ENCODE measurements around the gene ARHGAP15. TPM values are rescaled to one million over a fixed set of nuclear protein-coding genes. Genes with fewer than 3 reads are reported as not detected.
A peak's percentile ranks its signal among the peaks of the same experiment; 100 is the strongest.

ARHGAP15 gene
- total and polyA plus RNA-seq, 3 experiments from 2014 or later: 41.3 to 328 (median 41.4) TPM

DNA sequence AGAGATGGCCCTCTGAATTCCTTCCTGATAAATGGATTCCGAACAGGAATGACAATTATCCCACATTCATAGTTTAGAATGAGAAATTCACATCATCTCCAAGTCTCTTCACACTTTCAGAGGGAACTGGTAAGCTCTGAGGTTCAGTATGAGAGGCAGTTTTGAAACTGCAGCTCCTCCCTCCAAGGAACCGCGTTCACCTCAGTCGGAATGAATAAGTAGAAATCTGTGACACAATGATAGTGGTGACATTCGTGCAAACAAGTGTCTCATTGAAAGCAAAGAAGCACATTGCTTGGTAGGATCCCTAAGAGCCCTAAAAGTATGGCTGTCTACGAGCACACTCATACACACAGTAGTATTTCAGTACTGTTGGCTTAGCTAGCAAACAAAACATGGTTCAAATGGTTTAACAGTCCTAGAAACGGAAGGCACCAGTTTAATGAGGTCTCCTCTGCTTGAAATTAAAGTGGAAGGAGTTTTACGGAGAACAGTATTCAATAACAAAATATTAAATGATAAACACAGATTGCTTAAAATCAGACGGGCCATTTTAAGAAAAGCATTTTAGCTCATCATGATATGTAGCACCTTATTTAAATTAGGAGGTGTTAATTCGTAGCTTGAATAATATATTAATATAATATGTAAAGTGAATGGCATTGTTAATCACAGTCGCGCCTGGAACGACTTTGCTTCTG is 225.0 kb downstream of the ARHGAP15 start:
- no peak overlapping the region for H3K27ac ChIP-seq (ENCODE audit: low read depth, low read length)
- Mint-ChIP-seq H3K36me3 (peaks cover 0 to 11% (median 9%) of the 10 kb centered on the region in 3 donors), H3K9me3 (no peaks in the 10 kb centered on the region), H3K4me1 (peaks cover 43 to 62% (median 61%) of the 10 kb centered on the region in 3 donors), H3K4me3 (no peak overlapping the region), H3K27ac (no peak overlapping the region), H3K27me3 (no peaks in the 10 kb centered on the region)
- H3K9me3 ChIP-seq (ENCODE audit: low read length): no peaks in the 10 kb centered on the region
- ChIA-PET CTCF (no interaction called here), POLR2A (no interaction called here)
- H3K36me3 ChIP-seq (ENCODE audit: insufficient read depth, low read length): no peaks in the 10 kb centered on the region
- no peaks in the 10 kb centered on the region for H3K4me1 ChIP-seq (ENCODE audit: insufficient read depth, low read length)
- no peak overlapping the region for H3K4me3 ChIP-seq (ENCODE audit: low read length)
- no peaks in the 10 kb centered on the region for H3K27me3 ChIP-seq (ENCODE audit: insufficient read depth, low read length, poor library complexity, severe bottlenecking)
- DNase-seq: no peak

DNA sequence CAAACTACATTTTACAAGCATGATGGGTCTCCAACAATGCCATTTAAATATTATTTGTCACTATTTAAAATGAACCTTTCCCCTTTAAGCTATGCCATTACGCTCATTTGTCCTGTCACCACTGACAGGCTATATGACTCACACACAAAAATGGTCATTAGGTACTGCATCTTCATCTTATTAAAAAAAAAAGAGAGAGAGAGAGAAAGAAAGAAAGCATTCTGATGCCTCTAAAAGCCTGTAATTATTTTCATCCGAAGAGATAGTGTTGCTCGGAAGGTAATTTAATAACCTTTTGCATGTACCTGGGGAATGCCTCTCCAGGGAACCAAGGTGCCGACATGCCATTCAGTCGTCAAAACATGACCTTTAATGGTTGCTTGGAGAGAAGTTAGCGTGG is 226.7 kb downstream of the ARHGAP15 start:
- H3K36me3 Mint-ChIP-seq: peaks cover 0 to 15% (median 13%) of the 10 kb centered on the region in 3 donors
- no peak overlapping the region for H3K4me3 ChIP-seq (ENCODE audit: low read length)

DNA sequence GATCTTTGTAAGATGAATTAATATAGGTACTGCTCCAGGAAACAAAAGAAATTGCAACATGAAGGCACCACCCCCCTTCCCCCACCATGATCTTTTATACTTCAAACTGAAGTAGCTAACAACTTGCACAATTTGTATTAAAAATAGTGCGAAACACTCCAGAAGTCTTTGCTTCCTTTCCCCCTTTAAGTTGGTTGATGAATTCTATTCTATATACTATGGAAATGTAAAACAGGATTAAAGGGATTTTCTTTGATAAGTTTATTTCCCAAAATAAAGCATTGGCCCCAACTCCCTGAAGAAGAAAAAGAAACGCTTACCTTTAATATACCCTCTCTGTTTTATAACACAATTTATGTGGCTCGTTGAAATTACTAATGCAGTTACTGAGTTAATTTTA is 227.1 kb downstream of the ARHGAP15 start:
- Histone ChIP-seq H3K36me3 (ENCODE audit: insufficient read depth, low read length) (no peaks in the 10 kb centered on the region), H3K9me3 (ENCODE audit: low read length) (no peaks in the 10 kb centered on the region), H3K27ac (ENCODE audit: low read depth, low read length) (no peak overlapping the region), H3K4me3 (ENCODE audit: low read length) (no peak overlapping the region), H3K27me3 (ENCODE audit: insufficient read depth, low read length, poor library complexity, severe bottlenecking) (no peaks in the 10 kb centered on the region), H3K4me1 (ENCODE audit: insufficient read depth, low read length) (no peaks in the 10 kb centered on the region)
- DNase-seq: no peak
- Mint-ChIP-seq H3K4me1 (peaks cover 40 to 66% (median 64%) of the 10 kb centered on the region in 3 donors), H3K27ac (no peak overlapping the region), H3K9me3 (no peaks in the 10 kb centered on the region), H3K27me3 (no peaks in the 10 kb centered on the region), H3K4me3 (no peak overlapping the region), H3K36me3 (peaks cover 0 to 15% (median 13%) of the 10 kb centered on the region in 3 donors)
- ChIA-PET CTCF (no interaction called here), POLR2A (no interaction called here)

More for the DNA sequence above, 226.7 kb downstream of the ARHGAP15 start:
- Histone ChIP-seq H3K4me1 (ENCODE audit: insufficient read depth, low read length) (no peaks in the 10 kb centered on the region), H3K27me3 (ENCODE audit: insufficient read depth, low read length, poor library complexity, severe bottlenecking) (no peaks in the 10 kb centered on the region), H3K27ac (ENCODE audit: low read depth, low read length) (no peak overlapping the region), H3K36me3 (ENCODE audit: insufficient read depth, low read length) (no peaks in the 10 kb centered on the region), H3K9me3 (ENCODE audit: low read length) (no peaks in the 10 kb centered on the region)
- CTCF ChIA-PET: no interaction called here
- peak overlapping the region in 1 of 8 donors; percentile 75 for H3K27ac Mint-ChIP-seq
- no peak for DNase-seq
- H3K4me1 Mint-ChIP-seq: peaks cover 44 to 67% (median 66%) of the 10 kb centered on the region in 3 donors
- POLR2A ChIA-PET: no interaction called here
- H3K27me3 Mint-ChIP-seq: no peaks in the 10 kb centered on the region
- no peaks in the 10 kb centered on the region for H3K9me3 Mint-ChIP-seq
- no peak overlapping the region for H3K4me3 Mint-ChIP-seq

DNA sequence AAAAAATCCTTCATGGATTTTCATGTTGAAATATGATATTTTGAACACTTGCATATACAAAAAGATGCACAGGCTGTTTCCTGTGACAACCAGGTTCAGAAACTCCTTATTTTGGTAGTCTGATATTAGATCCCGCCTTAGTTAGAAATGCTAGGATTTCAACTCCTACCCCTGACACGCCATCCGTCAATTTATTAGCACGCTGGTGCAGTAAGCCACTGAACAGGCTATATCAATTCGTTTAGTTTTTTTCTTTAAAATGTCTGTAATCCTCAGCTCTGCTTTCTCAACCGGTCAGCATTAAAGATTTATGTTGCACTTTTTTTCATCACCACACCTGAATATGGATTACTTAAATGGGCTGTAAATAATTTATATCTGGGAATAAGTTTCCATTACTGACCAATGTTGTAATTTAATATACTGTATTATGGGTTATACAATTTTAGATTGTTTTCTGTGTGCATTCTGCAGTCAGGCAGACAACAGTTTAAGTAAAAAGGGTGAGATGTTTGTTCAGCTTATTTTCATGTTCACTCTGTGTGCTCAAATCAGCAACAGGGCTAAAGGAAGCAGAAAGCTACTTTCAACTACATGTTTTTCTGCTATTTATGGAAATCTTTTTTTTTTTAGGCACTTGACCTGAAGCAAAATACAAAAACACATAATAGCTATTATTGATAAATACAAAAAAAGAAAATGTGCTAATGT is 227.7 kb downstream of the ARHGAP15 start:
- Histone ChIP-seq H3K36me3 (ENCODE audit: insufficient read depth, low read length) (no peaks in the 10 kb centered on the region), H3K4me3 (ENCODE audit: low read length) (no peak overlapping the region), H3K27ac (ENCODE audit: low read depth, low read length) (no peak overlapping the region), H3K4me1 (ENCODE audit: insufficient read depth, low read length) (no peaks in the 10 kb centered on the region), H3K9me3 (ENCODE audit: low read length) (no peaks in the 10 kb centered on the region), H3K27me3 (ENCODE audit: insufficient read depth, low read length, poor library complexity, severe bottlenecking) (no peaks in the 10 kb centered on the region)
- no peaks in the 10 kb centered on the region for H3K27me3 Mint-ChIP-seq
- peaks cover 41 to 66% (median 63%) of the 10 kb centered on the region in 3 donors for H3K4me1 Mint-ChIP-seq
- no peak for DNase-seq
- H3K9me3 Mint-ChIP-seq: no peaks in the 10 kb centered on the region
- ChIA-PET POLR2A (no interaction called here), CTCF (no interaction called here)
- no peak overlapping the region for H3K4me3 Mint-ChIP-seq
- peaks cover 0 to 18% (median 13%) of the 10 kb centered on the region in 3 donors for H3K36me3 Mint-ChIP-seq
- H3K27ac Mint-ChIP-seq: no peak overlapping the region

DNA sequence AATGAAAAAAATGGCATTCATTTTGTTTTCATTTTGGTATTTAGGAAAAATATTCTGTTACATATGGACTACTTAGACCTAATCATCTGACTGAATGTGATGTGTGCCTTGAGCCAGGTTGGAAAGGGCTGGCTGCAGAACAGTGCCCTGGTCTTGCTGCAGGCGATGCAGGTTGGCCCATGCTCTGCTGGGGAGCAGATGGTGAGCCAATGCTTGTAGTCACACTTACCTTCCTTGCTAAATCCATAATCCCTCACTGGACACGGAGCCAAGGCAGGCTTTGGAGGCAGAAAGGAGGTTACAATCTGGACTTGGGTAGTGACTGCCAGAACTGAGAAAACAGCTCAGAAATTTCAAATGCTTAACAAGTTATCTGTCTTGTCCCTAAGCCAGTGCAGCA is 228.7 kb downstream of the ARHGAP15 start:
- no peak for DNase-seq
- Histone ChIP-seq H3K27ac (ENCODE audit: low read depth, low read length) (no peak overlapping the region), H3K4me1 (ENCODE audit: insufficient read depth, low read length) (no peaks in the 10 kb centered on the region), H3K36me3 (ENCODE audit: insufficient read depth, low read length) (no peaks in the 10 kb centered on the region), H3K27me3 (ENCODE audit: insufficient read depth, low read length, poor library complexity, severe bottlenecking) (no peaks in the 10 kb centered on the region), H3K4me3 (ENCODE audit: low read length) (no peak overlapping the region), H3K9me3 (ENCODE audit: low read length) (no peaks in the 10 kb centered on the region)
- H3K9me3 Mint-ChIP-seq: no peaks in the 10 kb centered on the region
- ChIA-PET CTCF (no interaction called here), POLR2A (no interaction called here)
- H3K4me3 Mint-ChIP-seq: no peak overlapping the region
- no peak overlapping the region for H3K27ac Mint-ChIP-seq
- H3K4me1 Mint-ChIP-seq: peaks cover 49 to 71% (median 69%) of the 10 kb centered on the region in 3 donors
- H3K36me3 Mint-ChIP-seq: peaks cover 0 to 24% (median 14%) of the 10 kb centered on the region in 3 donors
- no peaks in the 10 kb centered on the region for H3K27me3 Mint-ChIP-seq

DNA sequence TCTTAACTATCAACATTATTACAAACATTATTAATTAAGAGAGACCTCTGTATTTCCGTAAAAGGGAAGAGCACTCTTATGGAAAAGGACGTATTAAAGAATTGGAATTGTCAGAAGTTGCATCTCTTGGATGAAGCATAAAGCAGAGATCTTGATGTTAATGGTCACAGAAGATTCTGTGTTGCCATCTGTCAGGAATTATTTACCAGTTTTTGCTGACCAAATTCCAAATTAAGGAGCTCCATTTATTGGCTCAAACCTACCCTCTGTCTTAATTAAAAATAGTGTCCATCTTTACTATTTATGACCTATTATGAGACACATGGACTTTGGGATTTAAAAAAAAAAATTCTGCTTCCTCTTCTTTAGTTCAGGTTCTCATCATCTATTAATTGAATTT is 232.1 kb downstream of the ARHGAP15 start:
- no peaks in the 10 kb centered on the region for H3K27me3 Mint-ChIP-seq
- H3K4me3 Mint-ChIP-seq: no peak overlapping the region
- Histone ChIP-seq H3K27me3 (ENCODE audit: insufficient read depth, low read length, poor library complexity, severe bottlenecking) (no peaks in the 10 kb centered on the region), H3K36me3 (ENCODE audit: insufficient read depth, low read length) (no peaks in the 10 kb centered on the region), H3K4me1 (ENCODE audit: insufficient read depth, low read length) (no peaks in the 10 kb centered on the region), H3K4me3 (ENCODE audit: low read length) (no peak overlapping the region), H3K9me3 (ENCODE audit: low read length) (no peaks in the 10 kb centered on the region), H3K27ac (ENCODE audit: low read depth, low read length) (no peak overlapping the region)
- H3K4me1 Mint-ChIP-seq: peaks cover 42 to 73% (median 70%) of the 10 kb centered on the region in 3 donors
- no peak for DNase-seq
- peak overlapping the region in 1 of 8 donors; percentile 37 for H3K27ac Mint-ChIP-seq
- ChIA-PET POLR2A (no interaction called here), CTCF (no interaction called here)
- H3K9me3 Mint-ChIP-seq: no peaks in the 10 kb centered on the region
- H3K36me3 Mint-ChIP-seq: peaks cover 0 to 26% (median 9%) of the 10 kb centered on the region in 3 donors

DNA sequence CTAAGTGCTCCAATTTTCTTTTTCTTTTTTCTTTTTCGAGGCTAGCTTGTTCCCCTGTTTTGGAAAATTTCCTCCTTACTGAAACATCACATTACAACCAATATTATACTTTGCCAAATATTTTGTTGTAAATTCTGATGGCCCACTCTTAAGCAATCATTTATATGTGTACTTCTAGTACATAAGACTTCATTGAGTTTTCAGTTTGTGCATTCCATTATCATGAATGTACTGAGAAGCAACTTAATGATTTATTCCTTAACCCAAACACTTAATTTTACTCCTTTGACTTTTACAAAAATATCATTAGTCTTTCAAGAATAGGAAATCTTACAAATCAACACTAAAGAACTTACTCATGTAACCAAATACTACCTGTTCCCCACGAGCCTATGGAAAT is 242.4 kb downstream of the ARHGAP15 start:
- Histone ChIP-seq H3K9me3 (ENCODE audit: low read length) (no peaks in the 10 kb centered on the region), H3K27me3 (ENCODE audit: insufficient read depth, low read length, poor library complexity, severe bottlenecking) (no peaks in the 10 kb centered on the region), H3K4me1 (ENCODE audit: insufficient read depth, low read length) (no peaks in the 10 kb centered on the region), H3K36me3 (ENCODE audit: insufficient read depth, low read length) (no peaks in the 10 kb centered on the region), H3K4me3 (ENCODE audit: low read length) (no peak overlapping the region), H3K27ac (ENCODE audit: low read depth, low read length) (no peak overlapping the region)
- no peaks in the 10 kb centered on the region for H3K9me3 Mint-ChIP-seq
- POLR2A ChIA-PET: no interaction called here
- no peak overlapping the region for H3K27ac Mint-ChIP-seq
- CTCF ChIA-PET: no interaction called here
- no peak for DNase-seq
- H3K4me1 Mint-ChIP-seq: peaks cover 43 to 76% (median 57%) of the 10 kb centered on the region in 3 donors
- no peaks in the 10 kb centered on the region for H3K27me3 Mint-ChIP-seq
- H3K36me3 Mint-ChIP-seq: peaks cover 0 to 19% (median 18%) of the 10 kb centered on the region in 3 donors
- H3K4me3 Mint-ChIP-seq: no peak overlapping the region

DNA sequence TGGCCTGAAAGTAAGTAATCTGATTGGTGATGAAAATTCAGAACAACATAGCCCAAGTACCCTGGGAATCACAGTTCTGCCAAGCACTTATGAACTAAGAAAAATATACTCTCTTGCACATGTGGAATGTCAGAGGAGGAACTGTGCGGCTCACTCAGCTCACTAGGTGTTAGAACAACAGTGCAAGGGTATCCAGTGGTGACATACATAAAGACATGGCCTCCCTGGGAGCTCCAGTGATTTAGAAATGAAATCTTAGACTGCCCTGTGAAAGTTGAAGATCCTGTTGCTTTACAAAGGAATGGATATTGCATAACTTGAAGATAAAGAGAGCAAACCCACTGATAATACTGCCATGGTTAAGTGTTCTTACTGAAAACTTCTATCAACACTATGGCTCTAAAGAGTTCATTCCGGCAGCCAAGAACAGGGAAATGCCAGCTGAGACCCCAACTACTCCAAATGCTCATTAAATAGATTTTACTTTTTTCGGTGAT is 246.2 kb downstream of the ARHGAP15 start:
- DNase-seq: no peak
- no peak overlapping the region for H3K27ac ChIP-seq (ENCODE audit: low read depth, low read length)
- H3K9me3 ChIP-seq (ENCODE audit: low read length): no peaks in the 10 kb centered on the region
- no peak overlapping the region for H3K4me3 Mint-ChIP-seq
- peaks cover 40 to 71% (median 60%) of the 10 kb centered on the region in 3 donors for H3K4me1 Mint-ChIP-seq
- peak overlapping the region in 1 of 8 donors; percentile 7 for H3K27ac Mint-ChIP-seq
- no peak overlapping the region for H3K4me3 ChIP-seq (ENCODE audit: low read length)
- CTCF ChIA-PET: no interaction called here
- H3K36me3 ChIP-seq (ENCODE audit: insufficient read depth, low read length): no peaks in the 10 kb centered on the region
- POLR2A ChIA-PET: no interaction called here
- H3K27me3 Mint-ChIP-seq: no peaks in the 10 kb centered on the region
- peaks cover 0 to 18% (median 12%) of the 10 kb centered on the region in 3 donors for H3K36me3 Mint-ChIP-seq
- no peaks in the 10 kb centered on the region for H3K27me3 ChIP-seq (ENCODE audit: insufficient read depth, low read length, poor library complexity, severe bottlenecking)
- H3K9me3 Mint-ChIP-seq: no peaks in the 10 kb centered on the region
- H3K4me1 ChIP-seq (ENCODE audit: insufficient read depth, low read length): peaks cover 5% of the 10 kb centered on the region

Data from CD8-positive, alpha-beta memory T cell (primary cell).